HG02870 (cell line): Measurements from ENCODE around the gene FBXO27.
"Not testable (repeated sequence)": the region's sequence is repeated elsewhere in the genome, so short reads cannot be mapped to it uniquely, and the experiment has no call there.

Experiments
- ATAC-seq: cut with Tn5 transposase; IDR thresholded peaks from one replicate; pipeline ENCODE4 v1.9.1; 2021; ENCODE audit warnings: mild to moderate bottlenecking, moderate library complexity; ENCODE audit not compliant: unreplicated experiment

Gene FBXO27, protein sequence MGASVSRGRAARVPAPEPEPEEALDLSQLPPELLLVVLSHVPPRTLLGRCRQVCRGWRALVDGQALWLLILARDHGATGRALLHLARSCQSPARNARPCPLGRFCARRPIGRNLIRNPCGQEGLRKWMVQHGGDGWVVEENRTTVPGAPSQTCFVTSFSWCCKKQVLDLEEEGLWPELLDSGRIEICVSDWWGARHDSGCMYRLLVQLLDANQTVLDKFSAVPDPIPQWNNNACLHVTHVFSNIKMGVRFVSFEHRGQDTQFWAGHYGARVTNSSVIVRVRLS

DNA sequence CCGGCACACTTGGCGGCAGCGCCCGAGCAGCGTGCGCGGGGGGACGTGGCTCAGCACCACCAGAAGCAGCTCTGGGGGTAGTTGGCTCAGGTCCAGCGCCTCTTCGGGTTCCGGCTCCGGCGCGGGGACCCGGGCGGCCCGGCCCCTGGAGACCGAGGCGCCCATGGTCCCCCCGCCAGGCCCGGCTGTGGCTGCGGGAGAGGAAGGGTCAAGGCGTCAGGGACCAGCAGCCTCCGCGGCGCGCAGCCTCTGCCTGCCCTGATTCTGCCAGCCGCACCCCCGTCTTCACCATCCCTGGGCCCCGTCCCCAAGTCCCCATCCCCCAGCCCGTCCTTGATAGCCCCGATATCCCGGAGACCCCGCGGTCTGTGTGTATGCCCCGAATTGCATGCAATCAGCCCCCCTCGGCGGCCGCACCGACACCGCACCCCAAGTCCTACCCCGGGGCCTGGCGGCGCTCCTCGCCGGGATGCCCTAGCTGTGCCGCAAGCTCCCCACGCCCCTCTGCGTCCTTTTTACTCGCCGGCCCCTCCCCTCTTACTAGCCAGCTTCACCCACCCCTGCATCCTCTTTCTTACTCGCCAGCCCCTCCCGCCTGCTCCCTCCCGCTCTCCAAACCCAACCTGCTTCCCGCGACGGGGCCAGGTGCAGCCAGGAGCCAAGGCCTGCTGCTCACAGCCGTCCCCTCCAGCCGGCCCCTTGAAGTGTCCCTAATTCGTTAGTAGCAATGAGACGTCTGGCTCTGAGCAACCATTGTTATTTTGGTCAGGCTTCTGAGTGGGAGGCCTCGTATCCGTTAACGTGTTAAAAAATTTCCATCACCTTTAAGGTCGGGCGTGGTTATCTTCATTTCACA lies at the start of gene FBXO27:
FBXO27 (minus strand) TSS at position 487 of the 856 bp plus-strand sequence; CDS start at position 165, 322 bp downstream.
- ATAC-seq: no peak

DNA sequence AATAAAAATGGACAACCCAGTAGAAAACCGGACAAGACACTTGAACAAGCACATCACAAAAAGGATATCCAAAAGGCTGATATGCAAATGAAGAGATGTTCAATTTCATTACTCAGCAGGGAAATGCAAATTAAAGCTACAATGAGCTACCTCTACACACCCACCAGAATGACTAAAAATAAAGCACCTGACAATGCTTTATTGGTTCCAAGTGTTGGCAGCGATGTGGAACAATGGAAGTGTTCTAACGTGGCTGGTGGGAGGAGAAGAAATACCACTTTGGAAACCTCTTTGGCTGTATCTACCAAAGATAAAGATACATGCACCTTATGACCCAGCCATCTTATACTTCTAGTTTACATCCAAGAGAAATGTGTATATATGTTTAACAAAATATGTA lies 48.1 kb upstream of the FBXO27 start:
- no peak for ATAC-seq

DNA sequence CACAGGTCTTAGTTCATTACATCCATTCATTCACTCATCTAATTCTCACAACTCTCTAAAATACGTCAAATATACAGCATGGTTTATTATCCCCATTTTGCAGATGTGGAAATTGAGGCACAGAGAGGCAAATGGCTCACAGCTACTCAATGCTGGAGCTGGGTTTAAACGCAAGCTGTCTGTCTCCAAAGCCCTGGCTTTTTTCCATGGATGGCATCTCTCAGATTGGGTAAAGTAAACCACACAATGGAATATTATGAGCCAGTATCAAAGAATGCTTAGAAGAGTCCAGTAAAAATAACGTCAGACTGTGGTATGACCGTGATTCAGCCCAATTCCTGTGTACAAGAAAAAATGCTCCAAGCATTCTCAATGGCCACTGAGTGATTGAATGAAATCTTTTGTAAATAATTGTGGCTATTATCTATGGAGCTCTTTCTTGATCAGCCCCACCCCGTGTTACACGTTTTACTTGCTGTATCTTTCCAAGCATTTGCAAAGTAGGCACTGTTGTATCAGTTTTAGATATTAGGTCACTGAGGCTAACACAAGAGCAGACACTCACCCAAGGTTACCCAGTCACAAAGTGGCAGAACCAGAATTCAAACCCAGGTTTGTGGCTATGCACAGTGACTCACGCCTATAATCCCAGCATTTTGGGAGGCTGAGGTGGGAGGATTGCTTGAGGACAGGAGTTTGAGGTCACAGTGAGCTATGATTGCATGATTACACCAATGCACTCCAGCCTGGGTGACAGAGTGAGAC lies 46.3 kb upstream of the FBXO27 start:
- no peak for ATAC-seq

DNA sequence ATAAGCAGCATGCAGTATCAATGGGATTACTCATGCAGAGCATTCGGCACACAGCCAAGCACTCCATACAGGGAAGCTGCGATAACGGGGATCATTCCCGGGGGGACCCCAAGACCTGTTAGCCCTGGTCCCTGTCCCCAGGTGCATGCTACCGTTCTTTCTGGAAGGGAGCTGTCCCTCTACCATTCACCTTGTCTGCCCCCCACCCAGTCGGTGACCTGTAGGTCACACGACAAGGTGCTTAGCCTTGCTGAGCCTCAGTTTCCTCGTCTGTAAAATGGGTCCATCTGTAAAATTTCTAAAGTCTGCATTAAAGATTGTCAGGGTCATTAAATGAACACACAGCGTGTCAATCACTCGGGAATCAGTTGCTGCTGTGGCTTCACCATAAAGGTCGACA lies 45.0 kb upstream of the FBXO27 start:
- no peak for ATAC-seq

DNA sequence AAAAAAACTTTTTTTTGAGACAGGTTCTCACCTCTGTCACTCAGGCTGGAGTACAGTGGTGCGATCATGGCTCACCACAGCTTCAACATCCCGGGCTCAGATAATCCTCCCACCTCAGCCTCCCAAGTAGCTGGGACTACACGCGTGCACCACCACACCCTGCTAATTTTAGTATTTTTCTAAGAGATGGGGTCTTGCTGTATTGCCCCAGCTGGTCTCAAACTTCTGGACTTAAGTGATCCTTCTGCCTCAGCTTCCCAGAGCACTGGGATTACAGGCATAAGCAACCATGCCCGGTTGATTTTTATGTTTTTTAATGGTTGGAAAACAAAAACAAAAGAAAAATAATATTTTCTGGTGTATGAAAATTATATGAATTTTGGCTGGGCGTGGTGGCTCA lies 42.6 kb upstream of the FBXO27 start:
- ATAC-seq: no peak

DNA sequence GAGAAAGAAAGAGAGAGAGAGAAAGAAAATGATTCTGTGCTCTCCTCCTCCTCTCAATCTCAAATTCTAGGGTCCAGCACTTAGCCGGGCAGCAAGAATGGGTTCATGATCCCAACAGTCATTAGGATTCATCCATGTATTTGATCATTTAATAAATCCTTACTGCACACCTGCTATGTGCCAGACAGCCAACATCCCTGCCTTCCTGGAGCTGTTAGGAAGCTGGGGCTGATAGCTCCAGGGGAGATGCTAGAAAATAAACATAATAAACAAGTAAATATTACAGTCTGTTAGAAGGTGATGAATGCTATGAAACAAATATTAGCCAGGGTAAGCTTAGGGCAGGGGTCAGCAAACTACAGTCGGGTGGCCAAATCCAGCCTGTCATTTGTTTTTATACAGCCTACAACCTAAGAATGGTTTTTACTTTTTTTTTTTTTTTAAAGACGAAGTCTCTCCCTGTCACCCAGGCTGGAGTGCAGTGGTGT lies 41.9 kb upstream of the FBXO27 start:
- ATAC-seq: no peak

DNA sequence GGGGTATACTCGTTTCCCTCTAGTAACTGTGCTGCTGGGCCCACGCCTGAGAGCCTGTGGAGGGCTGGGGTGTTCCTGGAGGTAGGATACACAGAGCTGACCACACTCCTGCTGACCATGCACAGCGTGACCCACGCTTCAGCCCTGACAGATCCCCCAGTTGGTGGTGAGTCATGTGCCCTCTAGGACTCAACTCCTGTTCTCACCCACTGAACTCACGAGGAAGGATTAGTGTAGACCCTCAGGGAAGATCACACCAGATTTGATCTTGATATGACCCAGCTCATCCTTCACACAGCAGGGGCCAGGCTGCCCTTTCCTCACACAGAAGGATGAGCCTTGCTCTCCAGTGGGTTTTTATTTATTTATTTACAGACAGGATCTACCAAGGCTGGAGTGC lies 38.5 kb upstream of the FBXO27 start:
- ATAC-seq: no peak

DNA sequence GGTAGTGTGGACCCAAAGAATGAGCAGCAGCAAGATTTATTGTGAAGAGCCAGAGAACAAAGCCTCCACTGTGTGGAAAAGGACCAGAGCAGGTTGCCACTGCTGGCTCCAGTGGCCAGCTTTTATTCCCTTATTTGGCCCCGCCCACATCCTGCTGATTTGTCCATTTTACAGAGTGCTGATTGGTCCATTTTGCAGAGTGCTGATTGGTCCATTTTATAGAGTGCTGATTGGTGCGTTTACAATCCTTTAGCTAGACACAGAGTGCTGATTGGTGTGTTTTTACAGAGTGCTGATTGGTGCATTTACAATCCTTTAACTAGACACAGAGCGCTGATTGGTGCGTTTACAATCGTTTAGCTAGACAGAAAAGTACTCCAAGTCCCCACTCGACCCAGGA lies 35.9 kb upstream of the FBXO27 start:
- ATAC-seq: not testable (repeated sequence)

DNA sequence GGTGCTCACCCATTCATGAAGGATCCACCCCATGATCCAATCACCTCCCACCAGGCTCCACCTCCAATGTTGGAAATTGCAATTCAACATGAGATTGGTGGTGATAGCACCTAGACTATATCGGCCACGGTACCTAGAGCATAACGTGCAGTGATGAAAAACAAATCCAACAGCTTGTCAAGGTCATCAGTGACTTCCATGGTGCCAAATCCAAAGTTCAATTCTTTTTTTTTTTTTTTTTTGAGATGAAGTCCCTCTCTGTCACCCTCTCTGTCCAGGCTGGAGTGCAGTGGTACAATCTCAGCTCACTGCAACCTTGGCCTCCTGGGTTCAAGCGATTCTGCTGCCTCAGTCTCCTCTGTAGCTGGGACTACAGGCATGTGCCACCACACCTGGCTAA lies 34.8 kb upstream of the FBXO27 start:
- no peak for ATAC-seq

DNA sequence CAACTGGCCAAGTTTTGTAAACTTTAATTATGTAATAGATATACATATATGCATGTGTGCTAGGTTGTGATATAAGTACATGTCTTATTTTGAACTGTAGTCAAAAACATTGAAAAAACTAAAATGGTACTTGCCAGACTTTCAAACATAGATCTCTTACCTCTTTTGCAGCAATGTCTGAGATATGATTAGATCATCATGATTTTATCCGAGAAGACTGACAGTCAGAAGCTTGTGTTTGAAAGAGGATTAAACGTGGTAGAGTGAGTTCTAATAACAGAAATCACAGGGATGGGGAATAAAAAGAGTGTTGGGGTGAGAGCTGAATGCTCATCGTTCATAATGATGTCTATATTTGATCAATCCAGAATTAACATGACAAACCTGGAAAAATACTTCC lies 33.6 kb upstream of the FBXO27 start:
- ATAC-seq: no peak

DNA sequence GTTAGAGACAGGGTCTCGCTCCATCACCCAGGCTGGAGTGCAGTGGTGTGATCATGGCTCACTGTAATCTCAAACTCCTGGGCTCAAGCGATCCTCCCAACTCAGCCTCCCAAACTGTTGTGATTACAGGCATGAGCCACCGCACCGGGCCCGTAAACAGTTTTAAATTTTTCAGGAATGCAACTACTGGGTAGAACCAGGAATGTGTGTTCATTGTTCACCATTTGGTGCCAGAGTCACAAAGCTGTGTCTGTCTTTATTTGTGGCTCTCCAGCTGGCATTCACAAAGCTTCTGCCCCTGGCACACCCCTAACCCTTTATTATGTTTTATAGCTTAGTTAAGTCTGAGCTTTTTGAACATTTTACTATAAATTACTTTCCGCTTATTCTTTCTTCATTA lies 32.1 kb upstream of the FBXO27 start:
- no peak for ATAC-seq

DNA sequence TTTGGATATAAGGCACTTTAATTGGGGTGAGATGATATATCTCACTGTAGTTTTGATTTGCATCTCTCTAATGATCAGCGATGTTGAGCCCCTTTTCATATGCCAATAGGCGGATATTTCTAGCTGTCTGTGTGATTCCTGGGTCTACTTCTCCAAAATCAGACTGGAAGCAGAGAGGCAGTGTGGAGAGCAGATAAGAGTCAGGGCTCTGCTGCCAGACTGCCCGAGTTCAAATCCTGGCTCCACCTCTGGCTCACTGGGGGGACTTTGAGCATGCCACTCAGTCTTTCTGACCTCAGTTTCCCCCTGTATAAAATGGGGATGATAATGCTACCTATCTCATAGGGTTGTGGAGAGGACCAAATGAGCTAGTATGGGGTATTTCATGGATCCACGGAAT lies 27.8 kb upstream of the FBXO27 start:
- ATAC-seq: no peak

DNA sequence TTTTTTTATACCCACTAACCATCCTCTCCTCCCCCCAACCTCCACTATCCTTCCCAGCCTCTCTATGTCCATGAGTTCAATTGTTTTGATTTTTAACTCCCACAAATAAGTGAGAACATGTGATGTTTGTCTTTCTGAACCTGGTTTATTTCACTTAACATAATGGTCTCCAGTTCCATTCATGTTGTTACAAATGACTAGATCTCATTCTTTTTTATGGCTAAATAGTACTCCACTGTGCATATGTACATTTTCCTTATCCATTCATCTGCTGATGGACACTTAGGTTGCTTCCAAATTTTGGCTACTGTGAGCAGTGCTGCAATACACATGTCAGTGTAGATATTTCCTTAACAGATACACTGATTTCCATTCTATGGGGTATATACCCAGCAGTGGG lies 27.0 kb upstream of the FBXO27 start:
- ATAC-seq: no peak

DNA sequence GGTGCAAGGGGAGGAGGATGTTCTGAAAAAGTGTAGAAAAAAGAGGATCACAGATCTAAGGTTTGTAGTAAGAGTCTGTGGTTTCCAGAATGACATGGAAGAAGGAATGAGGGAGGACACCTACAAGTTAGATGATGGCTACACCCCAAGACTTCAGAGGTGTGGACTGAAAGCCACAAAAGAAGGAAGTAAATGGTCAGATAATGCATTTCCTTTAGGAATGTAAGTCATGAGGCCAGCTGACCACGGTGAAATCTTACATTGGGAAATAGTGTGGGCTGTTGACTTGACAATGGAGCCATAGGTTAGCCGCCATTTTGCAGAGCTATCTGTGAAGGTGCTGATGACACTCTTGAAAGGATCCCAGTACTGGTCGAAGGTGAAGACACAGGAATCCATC lies 25.3 kb upstream of the FBXO27 start:
- ATAC-seq: no peak

DNA sequence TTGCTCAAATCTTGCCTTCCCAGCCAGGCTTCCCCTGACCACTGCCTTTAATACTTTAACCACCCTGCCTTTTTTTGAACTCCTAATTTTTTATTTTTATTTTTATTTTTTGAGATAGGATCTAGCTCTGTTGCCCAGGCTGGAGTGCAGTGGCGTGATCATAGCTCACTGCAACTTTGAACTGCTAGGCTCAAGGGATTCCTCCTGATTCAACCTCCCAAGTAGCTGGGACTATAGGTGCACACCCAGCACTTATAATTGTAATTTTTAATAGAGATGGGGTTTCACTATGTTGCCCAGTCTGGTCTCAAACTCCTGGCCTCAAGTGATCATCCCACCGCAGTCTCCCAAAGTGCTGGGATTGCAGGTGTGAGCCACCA lies 21.7 kb upstream of the FBXO27 start:
- no peak for ATAC-seq

DNA sequence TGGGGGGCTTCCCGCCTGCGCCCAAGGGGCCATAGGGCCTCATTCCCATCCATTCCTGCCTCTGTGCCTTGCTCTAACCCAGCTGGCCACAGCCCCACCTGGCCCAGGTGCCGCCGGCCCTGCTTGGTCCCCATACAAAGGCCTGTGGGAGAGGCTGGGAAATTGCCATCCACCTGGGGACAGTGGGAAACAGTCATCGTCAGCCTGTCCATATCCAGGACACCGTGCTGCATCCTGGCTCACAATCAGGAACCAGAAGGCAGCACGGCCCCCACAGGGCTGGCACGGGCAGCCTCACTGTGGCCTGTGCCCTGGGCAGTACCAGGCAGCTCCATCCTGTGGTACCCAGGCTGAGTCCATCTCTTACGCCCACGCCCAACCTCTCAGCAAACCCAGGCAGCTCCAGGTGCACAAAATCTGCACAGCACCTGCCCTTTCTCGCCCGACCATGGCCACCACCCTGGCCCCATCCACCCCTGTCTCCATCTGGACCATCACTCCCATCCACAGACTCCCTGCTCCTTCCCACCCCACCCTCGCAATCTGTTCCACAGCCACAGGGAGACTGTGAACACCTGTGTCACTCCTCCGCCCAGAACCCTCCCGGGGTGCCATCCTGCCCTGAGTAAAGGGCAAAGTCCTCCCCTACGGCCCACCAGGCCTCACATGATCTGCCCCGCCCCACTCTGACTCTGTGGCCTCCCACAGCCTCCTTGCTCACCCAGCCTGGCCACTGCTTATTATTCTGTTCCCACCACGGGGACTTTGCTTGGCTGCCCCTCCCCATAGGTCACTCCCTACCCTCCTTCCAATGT lies 21.1 kb upstream of the FBXO27 start:
- no peak for ATAC-seq

DNA sequence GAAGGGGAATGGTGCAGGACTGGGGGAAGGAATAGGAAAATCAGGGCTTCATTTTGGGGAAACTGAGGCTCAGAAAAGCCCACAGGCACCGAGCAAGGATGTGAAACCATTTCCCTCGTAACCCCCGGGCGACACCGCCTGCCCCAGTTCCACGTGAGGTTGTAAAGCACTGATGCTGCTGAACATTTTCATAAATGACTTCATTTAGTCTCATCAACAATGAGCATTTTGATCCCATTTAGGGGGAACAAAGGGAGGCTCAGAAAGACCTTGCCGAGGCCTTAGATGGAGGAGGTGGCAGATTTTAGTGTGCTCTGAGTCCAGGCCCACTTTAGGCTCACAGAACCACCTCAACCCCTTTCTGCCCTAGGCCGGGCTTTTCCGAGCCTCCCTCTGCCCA lies 20.5 kb upstream of the FBXO27 start:
- ATAC-seq: no peak

DNA sequence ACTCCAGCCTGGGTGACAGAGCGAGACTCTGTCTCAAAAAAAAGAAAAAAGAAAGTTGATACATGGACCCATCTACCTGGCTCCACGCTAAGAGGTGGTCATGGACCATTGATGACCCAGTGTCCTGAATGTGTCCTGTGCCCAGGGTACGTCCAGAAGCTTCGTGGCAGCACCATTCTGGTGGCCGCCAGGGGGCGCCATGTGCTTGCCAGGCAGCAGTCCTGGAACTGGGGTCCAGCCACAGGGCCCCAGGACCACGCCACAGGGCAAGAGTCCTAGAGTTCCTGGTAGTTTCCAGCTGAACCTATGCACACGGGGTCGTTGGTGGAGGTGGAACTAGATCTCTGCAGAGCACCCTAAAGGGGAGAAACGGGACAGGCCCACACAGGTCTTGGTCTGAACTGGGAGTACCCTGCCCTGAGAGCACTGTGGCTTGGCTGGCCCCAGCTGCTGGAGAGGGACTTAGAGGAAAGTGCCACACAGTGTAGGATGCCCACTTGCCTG lies 19.9 kb upstream of the FBXO27 start:
- no peak for ATAC-seq

DNA sequence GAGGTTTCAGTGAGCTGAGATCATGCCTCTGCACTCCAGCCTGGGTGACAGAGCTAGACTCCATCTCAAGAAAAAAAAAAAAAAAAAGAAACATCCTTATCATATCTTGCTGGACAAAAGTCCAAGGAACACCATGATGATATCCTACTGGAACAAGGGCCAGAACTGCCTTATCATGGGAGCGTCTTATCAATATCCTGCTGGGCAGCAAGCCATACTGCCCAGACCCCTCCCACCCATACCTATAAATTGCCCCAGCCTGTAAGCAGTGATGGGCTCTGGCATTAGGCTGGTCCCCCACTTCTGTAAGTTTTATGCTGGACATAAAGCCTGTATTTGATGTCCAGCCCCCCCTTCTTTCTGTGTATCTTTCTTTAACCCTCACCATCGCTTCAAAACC lies 14.7 kb upstream of the FBXO27 start:
- ATAC-seq: no peak

DNA sequence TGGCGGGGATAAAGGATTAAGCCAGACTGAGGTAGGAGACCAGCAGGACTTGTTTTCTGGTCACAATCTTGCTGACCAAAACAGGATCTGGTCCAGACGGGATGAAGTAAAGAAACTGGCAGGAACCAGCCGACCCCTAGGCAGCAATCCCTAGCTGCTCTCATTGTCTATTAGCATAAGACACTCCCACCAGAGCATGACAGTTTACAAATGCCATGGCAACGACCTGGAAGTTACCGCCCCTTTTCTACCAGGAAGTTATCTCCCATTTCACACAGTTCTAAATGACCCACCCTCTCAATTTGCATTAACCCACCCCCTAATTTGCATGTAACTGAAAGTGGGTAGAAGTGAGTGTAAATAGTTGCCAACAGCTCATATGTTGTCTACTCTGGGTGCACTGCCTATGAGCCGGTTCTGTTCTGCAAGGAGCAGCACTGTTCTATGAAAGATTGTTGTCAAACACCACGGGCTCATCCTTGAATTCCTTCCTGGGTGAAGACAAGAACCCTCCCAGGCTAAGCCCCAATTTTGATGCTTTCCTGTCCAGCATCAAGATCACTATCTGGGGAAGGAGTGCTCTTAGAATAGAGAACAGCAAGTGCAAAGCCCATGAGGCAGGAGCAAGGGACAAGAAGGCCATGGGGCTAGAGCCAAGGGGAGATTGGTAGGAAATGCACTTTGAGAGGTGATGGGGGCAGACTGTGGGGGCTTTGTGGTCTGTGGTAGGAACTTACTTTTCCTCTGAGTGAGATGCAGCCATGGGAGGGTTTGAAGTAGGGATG lies 13.9 kb upstream of the FBXO27 start:
- no peak for ATAC-seq
